ENCODE measurements around the gene LNPK. TPM values are rescaled to one million over a fixed set of nuclear protein-coding genes. Genes with fewer than 3 reads are reported as not detected.

The LNPK gene
- polyA plus RNA-seq, 1 donor (not counting 4 experiments of a cell fraction or from before 2014, with no cell fraction given): 32.1 TPM

DNA sequence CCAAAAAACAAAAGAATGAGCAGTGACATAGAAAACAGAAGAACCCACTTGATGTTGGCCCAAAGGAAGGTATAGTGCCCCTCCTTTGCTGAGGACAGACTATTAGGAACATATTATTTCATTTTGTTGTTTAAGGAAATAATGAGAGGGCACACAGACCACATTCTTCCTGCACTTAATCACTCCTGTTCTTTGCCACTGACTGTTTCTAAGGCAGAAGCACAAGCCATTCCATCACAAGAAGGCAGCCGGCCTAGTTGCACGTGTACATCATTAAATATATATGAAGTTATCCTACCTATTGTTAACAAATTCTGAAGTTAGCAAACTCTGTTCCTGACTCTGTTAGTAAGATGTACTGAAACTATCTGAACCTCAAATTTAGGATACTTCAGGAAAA lies 110.0 kb downstream of the LNPK start:
- DNase-seq (ENCODE audit: low read depth, low spot score) (no peak), FAIRE-seq (no peak)
- H3K79me2 ChIP-seq (ENCODE audit: control insufficient read depth, insufficient read depth, low read length): no peaks in the 10 kb centered on the region
- no peak overlapping the region for H2AFZ ChIP-seq (ENCODE audit: control insufficient read depth, low read length)
- no peak overlapping the region for H3K27ac ChIP-seq (ENCODE audit: control insufficient read depth, insufficient read depth, low read length)
- no peaks in the 10 kb centered on the region for H3K4me1 ChIP-seq (ENCODE audit: control insufficient read depth, extremely low read depth, insufficient read depth, low read length)
- no peak overlapping the region for H3K4me2 ChIP-seq (ENCODE audit: control insufficient read depth, extremely low read depth, insufficient read depth, low read depth, low read length)
- no peak overlapping the region for H3K9ac ChIP-seq (ENCODE audit: control insufficient read depth, extremely low read depth, insufficient read depth, low read length)
- no peak for TF ChIP-seq EZH2 (IDR thresholded peaks at IDR 0.05; ENCODE audit: low read length)
- TF ChIP-seq, protein P1, sequence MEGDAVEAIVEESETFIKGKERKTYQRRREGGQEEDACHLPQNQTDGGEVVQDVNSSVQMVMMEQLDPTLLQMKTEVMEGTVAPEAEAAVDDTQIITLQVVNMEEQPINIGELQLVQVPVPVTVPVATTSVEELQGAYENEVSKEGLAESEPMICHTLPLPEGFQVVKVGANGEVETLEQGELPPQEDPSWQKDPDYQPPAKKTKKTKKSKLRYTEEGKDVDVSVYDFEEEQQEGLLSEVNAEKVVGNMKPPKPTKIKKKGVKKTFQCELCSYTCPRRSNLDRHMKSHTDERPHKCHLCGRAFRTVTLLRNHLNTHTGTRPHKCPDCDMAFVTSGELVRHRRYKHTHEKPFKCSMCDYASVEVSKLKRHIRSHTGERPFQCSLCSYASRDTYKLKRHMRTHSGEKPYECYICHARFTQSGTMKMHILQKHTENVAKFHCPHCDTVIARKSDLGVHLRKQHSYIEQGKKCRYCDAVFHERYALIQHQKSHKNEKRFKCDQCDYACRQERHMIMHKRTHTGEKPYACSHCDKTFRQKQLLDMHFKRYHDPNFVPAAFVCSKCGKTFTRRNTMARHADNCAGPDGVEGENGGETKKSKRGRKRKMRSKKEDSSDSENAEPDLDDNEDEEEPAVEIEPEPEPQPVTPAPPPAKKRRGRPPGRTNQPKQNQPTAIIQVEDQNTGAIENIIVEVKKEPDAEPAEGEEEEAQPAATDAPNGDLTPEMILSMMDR (optimal IDR thresholded peaks at IDR 0.05 in 1 of 3, IDR thresholded peaks at IDR 0.05 in 1 of 3, conservative IDR thresholded peaks at IDR 0.05 in 1 of 3; ENCODE audit: extremely low read depth in 1 of 3, insufficient read depth in 2 of 3, low read length in 3 of 3): no peak
- H4K20me1 ChIP-seq (ENCODE audit: control insufficient read depth, extremely low read depth, insufficient read depth, low read length): no peaks in the 10 kb centered on the region
- no peaks in the 10 kb centered on the region for H3K36me3 ChIP-seq (ENCODE audit: control insufficient read depth in 2 of 2, extremely low read depth in 1 of 2, insufficient read depth in 2 of 2, low read length in 2 of 2)
- no peaks in the 10 kb centered on the region for H3K27me3 ChIP-seq (ENCODE audit: control insufficient read depth, extremely low read depth, insufficient read depth, low read length)
- no peaks in the 10 kb centered on the region for H3K9me3 ChIP-seq (ENCODE audit: control insufficient read depth, low read depth, low read length)
- H3K4me3 ChIP-seq (ENCODE audit: control insufficient read depth in 2 of 3, extremely low read depth in 1 of 3, insufficient read depth in 2 of 3, low read depth in 1 of 3, low read length in 3 of 3): no peak overlapping the region
- dilution Hi-C loops (cut with MboI; ENCODE audit: extremely low pct_ligation_motif_present, low sequenced_read_pairs): no loop called here
- H3K9me1 ChIP-seq (ENCODE audit: control insufficient read depth, extremely low read depth, insufficient read depth, low read length): no peaks in the 10 kb centered on the region

DNA sequence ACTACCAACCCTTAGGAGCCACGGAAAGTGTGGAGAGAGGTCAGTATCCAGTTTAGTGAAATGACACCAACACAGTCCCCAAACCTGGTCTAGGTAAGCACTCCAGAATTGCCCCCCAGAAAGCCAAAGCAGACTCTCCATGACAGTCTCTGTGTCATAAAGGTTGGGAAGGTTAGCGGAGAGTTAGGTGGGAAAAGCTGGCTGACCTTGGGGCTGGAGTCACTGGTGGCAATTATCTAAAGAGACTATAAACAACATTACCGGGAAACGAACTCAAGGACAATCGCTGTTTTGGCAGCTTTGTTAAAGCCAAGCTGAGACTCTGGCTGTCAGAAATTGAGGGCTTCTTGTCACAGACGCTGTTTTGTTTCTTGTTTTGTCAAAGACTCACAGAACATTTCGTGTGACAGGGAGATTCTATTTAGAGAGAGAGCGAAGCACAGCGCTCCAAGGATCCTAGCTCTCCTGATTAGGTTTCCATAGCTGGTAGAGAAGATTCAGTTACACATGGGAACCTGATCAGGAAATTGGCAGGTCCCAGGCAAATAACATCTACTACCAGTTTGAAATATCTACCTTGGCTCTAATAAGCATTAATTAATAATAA lies 111.3 kb downstream of the LNPK start:
- Histone ChIP-seq H3K36me3 (ENCODE audit: control insufficient read depth in 2 of 2, extremely low read depth in 1 of 2, insufficient read depth in 2 of 2, low read length in 2 of 2) (no peaks in the 10 kb centered on the region), H4K20me1 (ENCODE audit: control insufficient read depth, extremely low read depth, insufficient read depth, low read length) (no peaks in the 10 kb centered on the region), H3K9me3 (ENCODE audit: control insufficient read depth, low read depth, low read length) (no peaks in the 10 kb centered on the region), H3K4me3 (ENCODE audit: control insufficient read depth in 2 of 3, extremely low read depth in 1 of 3, insufficient read depth in 2 of 3, low read depth in 1 of 3, low read length in 3 of 3) (no peak overlapping the region), H3K9me1 (ENCODE audit: control insufficient read depth, extremely low read depth, insufficient read depth, low read length) (no peaks in the 10 kb centered on the region), H3K4me1 (ENCODE audit: control insufficient read depth, extremely low read depth, insufficient read depth, low read length) (no peaks in the 10 kb centered on the region), H2AFZ (ENCODE audit: control insufficient read depth, low read length) (no peak overlapping the region), H3K4me2 (ENCODE audit: control insufficient read depth, extremely low read depth, insufficient read depth, low read depth, low read length) (no peak overlapping the region), H3K27ac (ENCODE audit: control insufficient read depth, insufficient read depth, low read length) (no peak overlapping the region), H3K9ac (ENCODE audit: control insufficient read depth, extremely low read depth, insufficient read depth, low read length) (no peak overlapping the region), H3K27me3 (ENCODE audit: control insufficient read depth, extremely low read depth, insufficient read depth, low read length) (no peaks in the 10 kb centered on the region), H3K79me2 (ENCODE audit: control insufficient read depth, insufficient read depth, low read length) (no peaks in the 10 kb centered on the region)
- FAIRE-seq (no peak), DNase-seq (ENCODE audit: low read depth, low spot score) (no peak)
- TF ChIP-seq, protein P1 (optimal IDR thresholded peaks at IDR 0.05 in 1 of 3, IDR thresholded peaks at IDR 0.05 in 1 of 3, conservative IDR thresholded peaks at IDR 0.05 in 1 of 3; ENCODE audit: extremely low read depth in 1 of 3, insufficient read depth in 2 of 3, low read length in 3 of 3): no peak
- TF ChIP-seq EZH2 (IDR thresholded peaks at IDR 0.05; ENCODE audit: low read length): no peak
- dilution Hi-C loops (cut with MboI; ENCODE audit: extremely low pct_ligation_motif_present, low sequenced_read_pairs): no loop called here

All from keratinocyte (primary cell).